ENCODE data around the gene SORCS1. TPM values are rescaled to one million over a fixed set of nuclear protein-coding genes. Genes with fewer than 3 reads are reported as not detected.

Gene SORCS1
- polyA plus RNA-seq, 1 donor: 18.3 TPM

DNA sequence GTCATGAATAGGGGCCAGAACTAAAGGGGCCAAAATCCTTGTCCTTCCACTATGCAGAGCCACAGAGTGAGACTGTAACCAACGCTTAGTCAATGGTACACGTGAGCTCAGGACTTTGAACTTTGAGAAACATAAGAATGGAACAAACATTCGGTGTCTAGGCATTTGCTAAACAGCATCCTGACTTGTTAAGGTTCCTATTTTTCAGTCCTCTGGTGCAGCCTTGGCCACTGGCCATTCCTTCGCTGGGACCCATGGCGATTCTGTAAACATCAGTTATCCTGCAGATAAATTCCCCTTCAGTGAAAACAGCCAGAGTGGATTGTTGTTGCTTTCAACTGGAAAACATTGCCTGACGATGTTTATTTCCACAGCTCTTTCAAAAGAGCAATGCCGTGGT lies 266.8 kb downstream of the SORCS1 start:
- DNase-seq: no peak

DNA sequence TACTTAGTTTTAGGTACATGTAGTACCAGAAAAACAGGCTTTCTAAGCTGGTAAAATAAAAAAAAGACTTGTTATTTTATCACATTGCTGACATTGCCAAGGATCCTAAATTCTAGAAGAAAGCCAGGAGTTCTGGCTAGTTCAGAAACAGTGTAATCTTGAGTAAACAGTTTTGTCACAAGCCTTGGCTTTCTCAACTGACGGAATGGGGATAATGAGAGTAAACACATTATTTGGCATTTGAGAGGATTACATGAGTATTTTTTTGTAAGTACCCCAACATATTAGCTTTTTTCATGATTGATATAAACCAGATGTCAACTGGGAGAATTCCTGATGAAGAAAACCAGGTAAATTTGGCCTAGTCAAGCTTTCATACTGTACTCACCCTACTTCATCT lies 269.8 kb downstream of the SORCS1 start:
- no peak for DNase-seq

DNA sequence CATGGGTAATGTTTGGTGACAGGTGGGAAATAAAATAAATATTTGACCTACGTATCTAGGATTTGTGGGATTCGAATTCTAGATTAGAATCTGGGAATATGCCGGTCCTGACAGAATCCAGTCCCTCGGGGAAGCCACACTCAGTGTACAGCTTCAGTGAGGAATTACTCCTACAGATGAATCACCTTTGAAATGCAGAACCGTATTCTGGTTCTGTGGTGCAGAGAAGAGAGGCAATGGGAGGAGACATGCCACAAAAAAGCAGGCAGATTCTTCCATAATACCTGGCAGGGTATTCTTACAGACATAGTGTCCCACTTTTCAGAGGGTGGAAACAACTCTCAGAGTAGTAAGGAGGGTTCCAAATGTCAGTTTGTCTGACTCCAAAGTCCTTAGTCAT lies 286.9 kb downstream of the SORCS1 start:
- DNase-seq: no peak

- no peak for DNase-seq
These were observed 290.0 kb downstream of the SORCS1 start for GRCh38 chr10:106874604-106874889.

GRCh38 chr10:106873770-106874603 lies 290.5 kb downstream of the SORCS1 start:
- no peak for DNase-seq

DNA sequence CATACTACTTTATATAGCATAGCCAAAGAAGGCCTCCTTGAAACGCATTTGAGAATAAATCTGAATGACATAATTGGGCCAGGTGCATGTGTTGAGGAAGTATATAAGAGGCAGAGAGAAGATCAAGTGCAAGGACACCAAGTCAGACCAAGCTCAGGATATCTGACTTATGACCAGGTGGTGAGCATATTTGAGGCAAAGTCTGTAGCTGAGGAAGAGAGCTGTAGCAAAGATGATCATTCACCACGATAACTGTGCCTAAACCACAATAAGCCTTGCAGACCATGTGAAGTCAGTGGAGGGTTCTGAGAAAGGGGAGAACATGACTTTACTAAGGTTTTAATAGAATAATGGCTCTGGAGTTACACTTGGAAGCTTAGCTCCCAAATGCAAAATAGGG lies 292.3 kb downstream of the SORCS1 start:
- DNase-seq: no peak

GRCh38 chr10:106866244-106866845 lies 298.2 kb downstream of the SORCS1 start:
- no peak for DNase-seq

- no peak for DNase-seq
These were observed 300.5 kb downstream of the SORCS1 start for GRCh38 chr10:106864031-106864430.

DNA sequence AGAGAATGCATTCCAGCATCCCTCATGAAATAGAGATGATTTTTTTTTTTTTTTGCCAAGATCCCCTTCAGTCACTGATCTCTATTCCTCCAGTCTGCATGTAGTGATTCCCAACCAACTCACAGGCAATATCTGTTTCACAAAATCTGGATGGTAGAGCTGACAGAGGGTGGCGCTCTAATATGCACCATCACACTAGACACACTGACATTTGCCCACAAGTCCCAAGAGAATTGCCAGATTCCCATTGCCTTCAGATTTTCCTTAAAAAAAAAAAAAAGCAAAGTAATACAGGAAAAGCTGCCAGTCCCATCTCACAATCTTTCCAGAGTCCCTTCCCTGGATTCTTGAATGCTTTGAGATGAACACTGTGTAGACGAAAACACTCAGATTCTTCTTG lies 301.0 kb downstream of the SORCS1 start:
- DNase-seq: no peak

- no peak for DNase-seq
These were observed 304.4 kb downstream of the SORCS1 start for GRCh38 chr10:106859892-106860652.

GRCh38 chr10:106857728-106858127 lies 306.8 kb downstream of the SORCS1 start:
- no peak for DNase-seq

GRCh38 chr10:106857213-106857612 lies 307.3 kb downstream of the SORCS1 start:
- DNase-seq: no peak

DNA sequence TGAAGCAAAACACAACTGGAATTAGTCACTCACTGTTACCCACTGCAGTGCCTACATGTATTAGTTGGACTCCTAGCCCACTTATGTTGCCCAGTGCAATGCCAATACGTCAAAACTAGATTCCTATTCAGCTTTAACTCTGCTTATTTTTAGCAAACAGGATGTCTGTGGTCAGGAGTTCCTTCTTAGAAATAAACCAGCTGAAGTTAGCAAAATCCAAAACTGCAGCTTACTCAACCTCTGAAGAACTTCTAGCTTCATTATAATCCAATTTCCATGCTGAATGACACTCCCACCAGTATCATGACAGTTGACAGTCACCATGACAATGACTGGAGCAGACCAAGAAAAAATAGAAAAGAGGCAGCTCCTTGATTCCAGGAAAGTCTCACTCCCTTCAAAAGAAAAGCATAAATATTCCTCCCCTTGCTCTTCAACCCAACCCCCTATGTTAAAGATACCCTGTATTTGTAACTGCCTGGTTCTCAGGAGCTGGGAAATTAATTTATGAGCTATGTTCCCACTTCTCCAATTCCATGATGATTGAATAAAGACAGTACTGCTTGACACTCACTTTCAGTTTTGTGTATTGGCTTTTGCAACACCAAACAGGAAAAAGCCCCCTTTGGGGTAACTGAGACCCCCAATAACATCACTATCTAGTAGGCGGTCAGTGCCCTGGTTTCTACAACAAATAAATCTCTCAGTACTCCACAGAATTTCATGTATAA lies 327.4 kb downstream of the SORCS1 start:
- DNase-seq: no peak

GRCh38 chr10:106832846-106833245 lies 331.7 kb downstream of the SORCS1 start:
- no peak for DNase-seq

DNA sequence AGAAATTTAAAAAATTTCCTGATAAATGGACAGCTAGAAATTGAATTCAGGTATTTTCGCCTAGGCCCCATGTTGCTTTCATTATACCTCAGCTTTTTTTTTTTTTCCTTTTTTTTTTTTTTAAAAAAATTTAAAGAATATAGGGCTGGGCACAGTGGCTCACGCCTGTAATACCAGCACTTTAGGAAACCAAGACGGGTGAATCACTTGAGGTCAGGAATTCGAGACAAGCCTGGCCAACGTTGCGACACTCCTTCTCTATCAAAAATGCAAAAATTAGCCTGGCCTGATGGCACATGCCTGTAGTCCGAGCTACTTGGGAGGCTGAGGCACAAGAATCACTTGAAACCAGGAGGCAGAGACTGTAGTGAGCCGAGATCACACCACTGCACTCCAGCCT lies 334.0 kb downstream of the SORCS1 start:
- DNase-seq: no peak

DNA sequence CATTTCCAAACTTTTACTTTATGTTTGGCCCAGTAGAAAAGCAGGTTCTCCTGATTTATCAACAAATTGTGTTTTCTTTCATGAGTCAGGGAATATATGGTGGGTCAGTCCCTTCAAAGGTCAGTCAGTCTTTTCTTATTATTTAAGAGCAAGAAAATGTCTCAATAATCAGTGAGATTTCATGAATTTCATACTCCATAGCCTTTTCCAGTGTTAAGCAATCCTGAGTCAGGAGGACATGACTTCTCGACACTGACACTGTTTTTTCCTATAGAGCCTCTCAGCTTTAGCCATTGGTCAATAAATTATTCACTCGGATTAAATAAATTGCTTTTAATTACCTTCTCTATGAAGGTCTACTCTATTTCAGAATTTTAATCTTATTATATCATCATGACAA lies 334.5 kb downstream of the SORCS1 start:
- no peak for DNase-seq

- no peak for DNase-seq
These were observed 337.8 kb downstream of the SORCS1 start for GRCh38 chr10:106826716-106827115.

DNA sequence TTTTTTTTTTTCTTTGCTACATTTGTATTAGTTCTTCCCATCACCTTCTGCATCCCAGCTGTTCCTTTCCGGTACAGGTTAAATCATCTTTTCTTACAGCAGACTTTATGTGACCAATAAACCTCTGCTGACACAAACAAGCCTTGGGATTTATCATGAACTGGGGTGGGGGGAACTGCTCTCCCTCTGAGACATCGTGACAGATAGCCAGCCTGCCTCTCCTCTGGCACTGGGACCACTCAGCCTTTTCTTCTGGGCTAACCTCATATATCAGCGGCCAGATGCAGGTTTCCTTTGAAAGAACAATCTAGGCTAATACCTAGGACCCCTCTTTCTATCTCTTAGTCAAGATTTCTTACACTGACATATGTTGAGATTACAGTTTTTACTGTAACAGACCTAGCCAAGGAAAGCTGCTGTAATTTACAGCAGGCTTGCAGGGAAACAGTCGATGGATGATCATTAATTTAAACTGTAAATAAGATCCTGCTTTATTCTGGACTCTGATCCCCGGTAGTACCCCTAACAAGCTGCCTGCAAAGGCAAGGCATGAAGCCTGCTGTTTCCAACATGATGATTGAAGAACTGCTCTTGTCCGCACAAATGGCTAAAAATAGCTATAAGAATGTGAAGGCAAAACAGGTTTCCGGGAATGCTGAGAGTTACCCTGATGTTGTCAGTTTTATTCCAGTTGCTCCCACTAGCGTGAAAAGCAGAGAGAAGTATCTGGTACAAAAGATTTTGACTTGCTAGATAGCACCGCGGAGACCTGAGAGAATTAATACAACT lies 338.7 kb downstream of the SORCS1 start:
- no peak for DNase-seq

- no peak for DNase-seq
These were observed 343.9 kb downstream of the SORCS1 start for GRCh38 chr10:106820579-106820978.

DNA sequence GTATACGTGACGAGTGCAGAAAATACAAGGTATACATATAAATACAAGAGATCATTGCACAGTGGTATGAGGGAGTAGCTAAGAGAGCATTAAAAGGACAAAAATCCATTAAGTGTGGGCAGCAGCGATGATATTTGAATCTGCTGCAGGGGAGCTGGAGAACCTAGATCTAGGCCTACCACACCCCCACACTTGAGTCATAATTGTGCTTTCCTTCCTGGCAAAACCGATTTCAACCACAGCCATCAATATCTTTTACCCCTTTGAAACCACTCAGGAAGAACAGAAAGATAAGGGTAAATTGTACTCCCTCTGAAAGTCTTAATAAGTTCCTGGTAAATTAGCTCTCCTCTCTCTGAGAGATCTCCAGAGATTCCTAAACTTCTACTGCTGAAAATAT lies 345.0 kb downstream of the SORCS1 start:
- DNase-seq: no peak

DNA sequence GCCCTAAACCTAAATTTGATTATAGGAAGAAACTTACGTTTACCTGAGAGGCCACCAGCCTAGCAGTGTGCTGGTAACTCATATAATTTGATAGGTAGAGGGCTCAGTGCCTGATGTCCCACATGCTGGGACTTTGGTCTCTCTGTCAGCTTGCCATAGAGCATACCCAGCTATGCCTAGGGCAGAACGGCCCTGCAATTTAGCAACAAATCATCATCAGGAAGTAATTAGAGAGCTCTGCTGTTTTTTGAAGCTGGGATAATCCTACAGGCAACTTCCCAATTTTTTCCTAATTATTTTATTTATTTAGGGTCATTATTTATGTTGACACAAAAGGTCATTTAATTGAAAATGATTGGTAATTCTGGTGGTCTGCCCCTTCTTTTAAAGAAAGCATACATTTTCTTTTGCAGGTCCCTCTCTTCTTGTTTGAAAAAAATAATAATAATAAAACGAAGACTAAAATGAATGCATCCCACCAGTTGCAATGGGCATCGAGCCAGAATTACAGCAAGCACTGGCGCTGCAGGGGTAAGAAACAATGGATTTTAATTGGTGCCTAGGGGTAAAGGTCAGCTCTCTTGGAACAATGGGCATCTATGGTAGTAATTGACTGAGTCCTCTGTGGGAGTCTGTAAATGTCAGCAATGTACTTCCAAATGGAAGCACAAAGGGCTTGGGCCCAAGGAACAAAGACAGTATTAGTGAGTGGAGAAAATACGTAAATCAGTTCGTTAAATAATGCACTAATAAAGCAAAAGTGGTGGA lies 348.0 kb downstream of the SORCS1 start:
- no peak for DNase-seq

All from left kidney (tissue), 2 donors.